Right lobe of liver (tissue), 4 donors: ENCODE data around the gene LTBP1.

ENCODE experiments used
- POLR2A ChIP-seq: fragments of 450-650 bp; IDR thresholded peaks from one replicate; pipeline ENCODE4 v1.6.1; 2017; ENCODE audit warnings: antibody characterized with exemption, mild to moderate bottlenecking
- TF ChIP-seq, protein P1 (sequence below), 4 donors: fragments of 200-600 bp in 3 of 4; fragments of 450-650 bp in 1 of 4; IDR thresholded peaks; one replicate each; pipeline versions ENCODE4 v1.5.1 to v1.8.0; 2016 to 2022; ENCODE audit warnings: antibody characterized with exemption in 4 of 4, mild to moderate bottlenecking in 2 of 4
- donor health status: DM: no; HTN: no; CAD: no.
- donor health status: DM: no; HTN: no; CAD: no.
- donor health status: DM: no; HTN: yes; CAD: no.

DNA sequence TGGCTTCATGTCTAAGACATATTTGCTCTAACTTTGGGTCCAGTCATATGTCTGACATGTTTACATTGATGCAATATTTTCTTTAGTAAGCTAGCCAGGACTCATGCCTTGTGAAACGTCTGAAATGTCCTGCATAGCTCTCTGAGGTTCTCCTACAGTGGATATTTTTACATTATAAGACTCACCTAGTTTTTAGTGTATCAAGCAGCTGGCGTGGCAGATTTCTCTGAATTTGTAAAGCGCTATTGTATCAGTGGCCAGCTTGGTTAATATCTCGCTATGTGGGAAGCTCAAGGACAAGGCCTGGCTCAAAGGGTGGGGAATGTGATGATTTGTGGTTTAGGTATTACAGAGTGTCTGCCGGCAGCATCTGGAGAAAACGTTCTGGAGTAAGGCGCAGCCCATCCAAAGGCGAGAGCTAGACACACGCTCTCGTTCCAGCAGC, 164.3 kb downstream of the LTBP1 start:
- TF ChIP-seq, protein P1, sequence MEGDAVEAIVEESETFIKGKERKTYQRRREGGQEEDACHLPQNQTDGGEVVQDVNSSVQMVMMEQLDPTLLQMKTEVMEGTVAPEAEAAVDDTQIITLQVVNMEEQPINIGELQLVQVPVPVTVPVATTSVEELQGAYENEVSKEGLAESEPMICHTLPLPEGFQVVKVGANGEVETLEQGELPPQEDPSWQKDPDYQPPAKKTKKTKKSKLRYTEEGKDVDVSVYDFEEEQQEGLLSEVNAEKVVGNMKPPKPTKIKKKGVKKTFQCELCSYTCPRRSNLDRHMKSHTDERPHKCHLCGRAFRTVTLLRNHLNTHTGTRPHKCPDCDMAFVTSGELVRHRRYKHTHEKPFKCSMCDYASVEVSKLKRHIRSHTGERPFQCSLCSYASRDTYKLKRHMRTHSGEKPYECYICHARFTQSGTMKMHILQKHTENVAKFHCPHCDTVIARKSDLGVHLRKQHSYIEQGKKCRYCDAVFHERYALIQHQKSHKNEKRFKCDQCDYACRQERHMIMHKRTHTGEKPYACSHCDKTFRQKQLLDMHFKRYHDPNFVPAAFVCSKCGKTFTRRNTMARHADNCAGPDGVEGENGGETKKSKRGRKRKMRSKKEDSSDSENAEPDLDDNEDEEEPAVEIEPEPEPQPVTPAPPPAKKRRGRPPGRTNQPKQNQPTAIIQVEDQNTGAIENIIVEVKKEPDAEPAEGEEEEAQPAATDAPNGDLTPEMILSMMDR (IDR thresholded peaks at IDR 0.05), result no peak
- TF ChIP-seq POLR2A, result no peak
